Ectodermal cell (in vitro differentiated cells): ENCODE measurements around the gene KPNA1. TPM values are rescaled to one million over a fixed set of nuclear protein-coding genes. Genes with fewer than 3 reads are reported as not detected.

Source experiments
- H3K27ac ChIP-seq: 2 replicates; pipeline ENCODE4 v1.7.0; 2013; ENCODE audit warnings: mild to moderate bottlenecking, low read depth, low read length; ENCODE audit not compliant: insufficient read depth, poor library complexity, severe bottlenecking
- H3K27me3 ChIP-seq: 2 replicates; pipeline ENCODE4 v1.7.0; 2013; ENCODE audit warnings: mild to moderate bottlenecking, low read length; ENCODE audit not compliant: insufficient read depth, control insufficient read depth, poor library complexity, severe bottlenecking
- H3K36me3 ChIP-seq: one replicate; pipeline ENCODE4 v1.7.0; 2013; ENCODE audit warnings: low read length; ENCODE audit not compliant: control insufficient read depth, insufficient read depth
- H3K4me1 ChIP-seq: one replicate; pipeline ENCODE4 v1.7.0; 2013; ENCODE audit warnings: low read length; ENCODE audit not compliant: control insufficient read depth, insufficient read depth
- H3K4me3 ChIP-seq: 2 replicates; pipeline ENCODE4 v1.7.0; 2013; ENCODE audit warnings: low read depth, low read length, control low read depth; ENCODE audit not compliant: insufficient read depth
- H3K9me3 ChIP-seq: 2 replicates; pipeline ENCODE4 v1.7.0; 2013; ENCODE audit warnings: mild to moderate bottlenecking, low read length, moderate library complexity; ENCODE audit not compliant: control insufficient read depth
- WGBS, 2 experiments: methylation state at CpG; one replicate each; pipeline ENCODE4 v1.1.7; 2013; ENCODE audit warnings: missing lambda C conversion rate in 2 of 2; 5-methylcytosine and 5-hydroxymethylcytosine counted together
- polyA plus RNA-seq, 4 experiments: library from polyadenylated mRNA; stranded (reverse); fragments of 50-300 nt; gene quantifications; one replicate each; pipeline ENCODE4 v1.2.3, GENCODE V29; 2013

The KPNA1 gene
- 56.8 TPM for polyA plus RNA-seq (2013, experiment 1 of 4)
- polyA plus RNA-seq (2013, experiment 2 of 4) = 58.8 TPM
- 41.9 TPM for polyA plus RNA-seq (2013, experiment 3 of 4)
- 48.6 TPM for polyA plus RNA-seq (2013, experiment 4 of 4)

GRCh38 chr3:122514123-122515019, at the start of gene KPNA1:
TSS of gene KPNA1 (minus strand) at chr3:122514939. CDS start at chr3:122496565, 18,374 bp downstream.
- 0% methylated on average over 109 of the region's 109 CpGs for WGBS, 2 experiments
- peak within 1 kb of the TSS; percentile 97 for H3K27ac ChIP-seq
- peak within 1 kb of the TSS; percentile 83 for H3K4me3 ChIP-seq
- no peaks in the 10 kb centered on the region for H3K36me3 ChIP-seq
- no peaks in the 10 kb centered on the region for H3K9me3 ChIP-seq
- no peaks in the 10 kb centered on the region for H3K27me3 ChIP-seq
- peaks cover 7% of the 10 kb centered on the region for H3K4me1 ChIP-seq

- Histone ChIP-seq H3K27me3 (peaks cover 18% of the 10 kb centered on the region), H3K4me1 (peaks cover 5% of the 10 kb centered on the region), H3K4me3 (peak within 1 kb of the TSS; percentile 59), H3K9me3 (no peaks in the 10 kb centered on the region), H3K36me3 (no peaks in the 10 kb centered on the region), H3K27ac (no peak within 1 kb of the TSS)
- WGBS, 2 experiments = 2% methylated on average over 56 of the region's 56 CpGs
These were observed 49.6 kb upstream of the KPNA1 start, which contains the start of the genes DTX3L and PARP9 for GRCh38 chr3:122564155-122564912. TSS of gene DTX3L (plus strand) at chr3:122564338. CDS start at chr3:122564427, 89 bp downstream. TSS of gene PARP9 (minus strand) at chr3:122564300. CDS start at chr3:122559620, 4,680 bp downstream.

GRCh38 chr3:122563717-122564025, 48.9 kb upstream of the KPNA1 start:
- no peaks in the 10 kb centered on the region for H3K36me3 ChIP-seq
- peaks cover 18% of the 10 kb centered on the region for H3K27me3 ChIP-seq
- H3K9me3 ChIP-seq = no peaks in the 10 kb centered on the region
- no peak overlapping the region for H3K27ac ChIP-seq
- WGBS, 2 experiments = 63 to 71% methylated on average over 5 of the region's 5 CpGs
- peak overlapping the region; percentile 59 for H3K4me3 ChIP-seq
- H3K4me1 ChIP-seq = peaks cover 5% of the 10 kb centered on the region

- WGBS, 2 experiments = 90 to 92% methylated on average over 5 of the region's 5 CpGs
- Histone ChIP-seq H3K27me3 (peaks cover 18% of the 10 kb centered on the region), H3K4me3 (no peak overlapping the region), H3K4me1 (peaks cover 5% of the 10 kb centered on the region), H3K27ac (no peak overlapping the region), H3K36me3 (no peaks in the 10 kb centered on the region), H3K9me3 (no peaks in the 10 kb centered on the region)
These were observed 48.4 kb upstream of the KPNA1 start for GRCh38 chr3:122562923-122563716.

- no peak overlapping the region for H3K4me3 ChIP-seq
- no peaks in the 10 kb centered on the region for H3K9me3 ChIP-seq
- 96 to 100% methylated on average over 1 of the region's 1 CpG for WGBS, 2 experiments
- no peaks in the 10 kb centered on the region for H3K36me3 ChIP-seq
- no peak overlapping the region for H3K27ac ChIP-seq
- H3K27me3 ChIP-seq = peaks cover 18% of the 10 kb centered on the region
- H3K4me1 ChIP-seq = peaks cover 5% of the 10 kb centered on the region
These were observed 45.9 kb upstream of the KPNA1 start for GRCh38 chr3:122560680-122561079.

- no peaks in the 10 kb centered on the region for H3K36me3 ChIP-seq
- no peak overlapping the region for H3K27ac ChIP-seq
- no peak overlapping the region for H3K4me3 ChIP-seq
- 66 to 72% methylated on average over 3 of the region's 3 CpGs for WGBS, 2 experiments
- H3K9me3 ChIP-seq = no peaks in the 10 kb centered on the region
- peaks cover 16% of the 10 kb centered on the region for H3K27me3 ChIP-seq
- peaks cover 5% of the 10 kb centered on the region for H3K4me1 ChIP-seq
These were observed 45.2 kb upstream of the KPNA1 start for GRCh38 chr3:122559906-122560305.

- Histone ChIP-seq H3K4me1 (peaks cover 1% of the 10 kb centered on the region), H3K9me3 (no peaks in the 10 kb centered on the region), H3K4me3 (no peak overlapping the region), H3K27me3 (peaks cover 3% of the 10 kb centered on the region), H3K27ac (no peak overlapping the region), H3K36me3 (no peaks in the 10 kb centered on the region)
- 93 to 95% methylated on average over 6 of the region's 6 CpGs for WGBS, 2 experiments
These were observed 43.9 kb upstream of the KPNA1 start for GRCh38 chr3:122558605-122559004.

GRCh38 chr3:122557356-122557755, 42.6 kb upstream of the KPNA1 start:
- Histone ChIP-seq H3K4me1 (no peaks in the 10 kb centered on the region), H3K9me3 (no peaks in the 10 kb centered on the region), H3K4me3 (no peak overlapping the region), H3K36me3 (no peaks in the 10 kb centered on the region), H3K27ac (no peak overlapping the region), H3K27me3 (no peaks in the 10 kb centered on the region)
- 89 to 94% methylated on average over 5 of the region's 5 CpGs for WGBS, 2 experiments

- WGBS, 2 experiments = 81 to 93% methylated on average over 5 to 6 of the region's 6 CpGs
- Histone ChIP-seq H3K4me3 (no peak overlapping the region), H3K4me1 (no peaks in the 10 kb centered on the region), H3K27ac (no peak overlapping the region), H3K36me3 (no peaks in the 10 kb centered on the region), H3K27me3 (no peaks in the 10 kb centered on the region), H3K9me3 (no peaks in the 10 kb centered on the region)
These were observed 40.7 kb upstream of the KPNA1 start for GRCh38 chr3:122555275-122556071.
